Activated naive CD4-positive, alpha-beta T cell treated with anti-CD3 and anti-CD28 coated beads for 36 hours (primary cell): ENCODE measurements around the gene DTL. TPM values are rescaled to one million over a fixed set of nuclear protein-coding genes. Genes with fewer than 3 reads are reported as not detected.

Source experiments
- CTCF ChIA-PET: fragments of 350-600 bp; sonication (Branson Sonifier 250); formaldehyde crosslinking; loops from one replicate; lab custom pipeline; 2021; ENCODE audit warnings: antibody characterized with exemption; lab: Charles Lee
- DNase-seq: peaks from one replicate; pipeline ENCODE4 v3.0.0-alpha.2; 2020
- H3K27ac Mint-ChIP-seq: one replicate; pipeline ENCODE4 v1.8.0; 2021; ENCODE audit warnings: mild to moderate bottlenecking, mixed read lengths
- H3K27me3 Mint-ChIP-seq: one replicate; pipeline ENCODE4 v1.8.0; 2021; ENCODE audit warnings: low read depth, mixed read lengths
- H3K36me3 Mint-ChIP-seq: one replicate; pipeline ENCODE4 v1.8.0; 2021; ENCODE audit warnings: low read depth, mixed read lengths
- H3K4me1 Mint-ChIP-seq: one replicate; pipeline ENCODE4 v1.8.0; 2021; ENCODE audit warnings: low read depth, mixed read lengths
- H3K4me3 Mint-ChIP-seq: one replicate; pipeline ENCODE4 v1.8.0; 2021; ENCODE audit warnings: mild to moderate bottlenecking, moderate library complexity, mixed read lengths
- H3K9me3 Mint-ChIP-seq: one replicate; pipeline ENCODE4 v1.8.0; 2021; ENCODE audit warnings: mixed read lengths
- intact Hi-C: fragments of 100-400 bp; cut with micrococcal nuclease; formaldehyde crosslinking; loops from one replicate; pipeline ENCODE4 v1.15.1; 2023
- microRNA-seq: library from miRNA; unstranded; fragments of <30 nt; microRNA quantifications from one replicate; pipeline ENCODE4 v1.2.0, GENCODE V29; 2022; ENCODE audit warnings: borderline microRNAs expressed, borderline replicate concordance
- total RNA-seq, 2 experiments: library from RNA; stranded (reverse); gene quantifications; one replicate each; pipeline ENCODE4 v1.2.3, GENCODE V29; 2021

The DTL gene
- total RNA-seq, 2 experiments from 2014 or later = 106 to 121 TPM

GRCh38 chr1:212139526-212140135 lies 104.1 kb downstream of the DTL start:
- peaks cover under 1% of the 10 kb centered on the region for H3K9me3 Mint-ChIP-seq
- peaks cover 7% of the 10 kb centered on the region for H3K36me3 Mint-ChIP-seq
- H3K4me1 Mint-ChIP-seq = no peaks in the 10 kb centered on the region
- H3K27me3 Mint-ChIP-seq = no peaks in the 10 kb centered on the region
- H3K4me3 Mint-ChIP-seq = no peak overlapping the region
- CTCF ChIA-PET = interaction anchor here (0.6 kb wide), 1 partner anchor 227 kb away, joined by 3 read pairs; no protein-coding TSS in a partner anchor
- intact Hi-C loops = no loop called here
- no peak for DNase-seq
- no peak overlapping the region for H3K27ac Mint-ChIP-seq

- no peak overlapping the region for H3K27ac Mint-ChIP-seq
- H3K27me3 Mint-ChIP-seq = no peaks in the 10 kb centered on the region
- no peak for DNase-seq
- no peaks in the 10 kb centered on the region for H3K4me1 Mint-ChIP-seq
- intact Hi-C loops = no loop called here
- CTCF ChIA-PET = no interaction called here
- H3K9me3 Mint-ChIP-seq = no peaks in the 10 kb centered on the region
- peaks cover 3% of the 10 kb centered on the region for H3K36me3 Mint-ChIP-seq
- no peak overlapping the region for H3K4me3 Mint-ChIP-seq
These were observed 105.9 kb downstream of the DTL start for GRCh38 chr1:212141404-212141803.

- peaks cover 3% of the 10 kb centered on the region for H3K36me3 Mint-ChIP-seq
- intact Hi-C loops = no loop called here
- no peak for DNase-seq
- no peaks in the 10 kb centered on the region for H3K27me3 Mint-ChIP-seq
- CTCF ChIA-PET = no interaction called here
- H3K9me3 Mint-ChIP-seq = no peaks in the 10 kb centered on the region
- no peaks in the 10 kb centered on the region for H3K4me1 Mint-ChIP-seq
- H3K4me3 Mint-ChIP-seq = no peak overlapping the region
- no peak overlapping the region for H3K27ac Mint-ChIP-seq
These were observed 107.5 kb downstream of the DTL start for GRCh38 chr1:212142883-212143530.

GRCh38 chr1:212147581-212148033 lies 112.1 kb downstream of the DTL start:
- intact Hi-C loops = no loop called here
- H3K27me3 Mint-ChIP-seq = no peaks in the 10 kb centered on the region
- CTCF ChIA-PET = no interaction called here
- no peaks in the 10 kb centered on the region for H3K4me1 Mint-ChIP-seq
- no peak overlapping the region for H3K27ac Mint-ChIP-seq
- no peak overlapping the region for H3K4me3 Mint-ChIP-seq
- no peaks in the 10 kb centered on the region for H3K9me3 Mint-ChIP-seq
- no peaks in the 10 kb centered on the region for H3K36me3 Mint-ChIP-seq
- DNase-seq = no peak

GRCh38 chr1:212149566-212149965 lies 114.0 kb downstream of the DTL start:
- no peaks in the 10 kb centered on the region for H3K36me3 Mint-ChIP-seq
- CTCF ChIA-PET = no interaction called here

GRCh38 chr1:212152308-212152693 lies 116.8 kb downstream of the DTL start:
- Mint-ChIP-seq H3K4me3 (no peak overlapping the region), H3K27ac (no peak overlapping the region), H3K27me3 (no peaks in the 10 kb centered on the region), H3K4me1 (no peaks in the 10 kb centered on the region), H3K9me3 (no peaks in the 10 kb centered on the region), H3K36me3 (no peaks in the 10 kb centered on the region)
- DNase-seq = no peak
- intact Hi-C loops = no loop called here
- CTCF ChIA-PET = interaction anchor here (0.6 to 1.3 kb wide), 4 partner anchors 108 to 305 kb away, joined by 3 to 6 read pairs (median 3); no protein-coding TSS in a partner anchor

More at GRCh38 chr1:212149566-212149965, 114.0 kb downstream of the DTL start:
- H3K4me3 Mint-ChIP-seq = no peak overlapping the region
- DNase-seq = no peak
- no peaks in the 10 kb centered on the region for H3K9me3 Mint-ChIP-seq
- no peaks in the 10 kb centered on the region for H3K4me1 Mint-ChIP-seq
- H3K27me3 Mint-ChIP-seq = no peaks in the 10 kb centered on the region
- H3K27ac Mint-ChIP-seq = no peak overlapping the region
- intact Hi-C loops = no loop called here

GRCh38 chr1:212152869-212153268 lies 117.3 kb downstream of the DTL start:
- H3K4me1 Mint-ChIP-seq = no peaks in the 10 kb centered on the region
- CTCF ChIA-PET = interaction anchor here (0.6 kb wide), 1 partner anchor 107 kb away, joined by 6 read pairs; no protein-coding TSS in a partner anchor
- intact Hi-C loops = no loop called here

GRCh38 chr1:212153635-212154034 lies 118.1 kb downstream of the DTL start:
- Mint-ChIP-seq H3K9me3 (no peaks in the 10 kb centered on the region), H3K36me3 (no peaks in the 10 kb centered on the region), H3K27me3 (no peaks in the 10 kb centered on the region), H3K4me3 (no peak overlapping the region), H3K27ac (no peak overlapping the region), H3K4me1 (peaks cover 4% of the 10 kb centered on the region)
- intact Hi-C loops = no loop called here
- no peak for DNase-seq
- CTCF ChIA-PET = interaction anchor here (0.6 kb wide), 1 partner anchor 473 kb away, joined by 5 read pairs; no protein-coding TSS in a partner anchor

More at GRCh38 chr1:212152869-212153268, 117.3 kb downstream of the DTL start:
- no peak overlapping the region for H3K4me3 Mint-ChIP-seq
- H3K9me3 Mint-ChIP-seq = no peaks in the 10 kb centered on the region
- no peak overlapping the region for H3K27ac Mint-ChIP-seq
- no peak for DNase-seq
- no peaks in the 10 kb centered on the region for H3K27me3 Mint-ChIP-seq
- no peaks in the 10 kb centered on the region for H3K36me3 Mint-ChIP-seq

Small RNAs within 50 kb of the gene (microRNA-seq; reads per million reads assigned to microRNA genes)
- not detected for gene MIR3122

Other genes starting within 250 kb of the DTL start
- gene LPGAT1, start 205.0 kb upstream of the DTL start, total RNA-seq = 10 to 100 TPM; 18.6 to 21.7 TPM
- 10 to 100 TPM; 24.7 to 25.9 TPM for gene INTS7, start 191 bp upstream of the DTL start, total RNA-seq
- gene PPP2R5A, start 249.7 kb downstream of the DTL start, total RNA-seq = 10 to 100 TPM; 30.6 to 31.4 TPM